K562 (cell line): ENCODE results near the gene FGFBP2. TPM values are rescaled to one million over a fixed set of nuclear protein-coding genes. Genes with fewer than 3 reads are reported as not detected.
A peak's percentile ranks its signal among the peaks of the same experiment; 100 is the strongest.

ENCODE experiments used
- ATAC-seq: fragments of 200-7000 bp; cut with Tn5 transposase; 3 replicates; pipeline ENCODE4 v1.9.1; 2020; ENCODE audit warnings: moderate library complexity
- Bru-seq: library from RNA; stranded (reverse); fragments of 400-500 nt; gene quantifications from one replicate; lab custom pipeline; 2021; lab: Mats Ljungman, UMichigan
- BruChase-seq, 2 experiments: library from RNA; stranded (reverse); fragments of 400-500 nt; gene quantifications; one replicate each; lab custom pipeline; 2021; lab: Mats Ljungman, UMichigan
- BruUV-seq: library from RNA; stranded (reverse); fragments of 400-500 nt; replicated peaks from 2 replicates; lab custom pipeline; 2021; lab: Mats Ljungman, UMichigan
- CTCF ChIA-PET: fragments of 300-600 bp; formaldehyde crosslinking; extraction: SDS; loops from one replicate; lab custom pipeline; 2021; ENCODE audit warnings: low intra/inter-chr PET ratio; lab: Yijun Ruan, JAX
- POLR2A ChIA-PET: fragments of 300-600, 350-650 bp; sonication (Branson Sonifier 250); formaldehyde crosslinking; extraction: SDS; loops from one replicate; lab custom pipeline; 2021; ENCODE audit warnings: antibody characterized with exemption, inconsistent platforms; lab: Yijun Ruan, JAX
- DNase-seq, 4 experiments: peaks; one replicate each; pipeline versions ENCODE4 v3.0.0 to v3.0.0-alpha.2; 2011 to 2018; ENCODE audit warnings: low spot score in 3 of 4, mixed read lengths in 3 of 4; ENCODE audit errors: extremely low read depth in 1 of 4
- FAIRE-seq: peaks from 2 replicates; lab custom pipeline; 2011; peaks lifted over from hg19 to GRCh38; lab: Jason Lieb, UNC
- H2AFZ ChIP-seq: 2 replicates; pipeline ENCODE4 v1.6.0; 2011; ENCODE audit warnings: low read depth, low read length, control low read depth, inconsistent platforms
- H3K27ac ChIP-seq: fragments of 200-600 bp; 3 replicates; pipeline ENCODE4 v1.8.0; 2011; ENCODE audit warnings: low read depth, mild to moderate bottlenecking, control low read depth, inconsistent platforms, low read length, moderate library complexity, mixed read lengths; ENCODE audit errors: extremely low read depth
- H3K27me3 ChIP-seq, 2 experiments: fragments of 300-600 bp in 1 of 2; 2 replicates in 1 of 2; 3 replicates in 1 of 2; pipeline versions ENCODE4 v1.6.0 to v1.8.0; 2011; ENCODE audit warnings: inconsistent platforms in 2 of 2, low read length in 2 of 2, mild to moderate bottlenecking in 1 of 2, mixed read lengths in 1 of 2, moderate library complexity in 1 of 2; ENCODE audit not compliant: control insufficient read depth in 2 of 2, insufficient read depth in 2 of 2
- H3K36me3 ChIP-seq: fragments of 300-600 bp; 3 replicates; pipeline ENCODE4 v1.8.0; 2011; ENCODE audit warnings: mild to moderate bottlenecking, low read length, inconsistent platforms; ENCODE audit not compliant: control insufficient read depth, insufficient read depth
- H3K4me1 ChIP-seq, 2 experiments: fragments of 200-600 bp in 1 of 2; replicated peaks in 1 of 2; 2 replicates in 1 of 2; 3 replicates in 1 of 2; pipeline versions ENCODE4 v1.5.1 to v1.8.0; 2011; ENCODE audit warnings: inconsistent platforms in 2 of 2, low read length in 2 of 2, mild to moderate bottlenecking in 1 of 2, mixed read lengths in 1 of 2, moderate library complexity in 1 of 2; ENCODE audit not compliant: control insufficient read depth in 2 of 2, insufficient read depth in 2 of 2
- H3K4me2 ChIP-seq: 2 replicates; pipeline ENCODE4 v1.6.1; 2011; ENCODE audit warnings: low read length, control low read depth, inconsistent platforms, mixed read lengths; ENCODE audit not compliant: insufficient read depth
- H3K4me3 ChIP-seq: fragments of 200-600 bp; sonication (generic), shearing (Covaris generic); 2 replicates; pipeline ENCODE4 v1.5.1; 2016; ENCODE audit warnings: control low read depth, inconsistent platforms
- H3K79me2 ChIP-seq: fragments of 200-600 bp; 3 replicates; pipeline ENCODE4 v1.8.0; 2011; ENCODE audit warnings: low read length, inconsistent platforms; ENCODE audit not compliant: control insufficient read depth, insufficient read depth
- H3K9ac ChIP-seq, 2 experiments: 2 replicates each; pipeline versions ENCODE4 v1.6.0 to v1.6.1; 2011; ENCODE audit warnings: low read depth in 2 of 2, low read length in 2 of 2, control low read depth in 1 of 2, inconsistent platforms in 1 of 2, mild to moderate bottlenecking in 1 of 2, mixed read lengths in 1 of 2; ENCODE audit not compliant: insufficient read depth in 1 of 2
- H3K9me1 ChIP-seq: one replicate; pipeline ENCODE4 v1.6.0; 2011; ENCODE audit warnings: inconsistent platforms, mild to moderate bottlenecking, low read length, moderate library complexity; ENCODE audit not compliant: control insufficient read depth, insufficient read depth
- H3K9me3 ChIP-seq: replicated peaks from 2 replicates; pipeline ENCODE4 v1.5.1; 2011; ENCODE audit warnings: low read depth, low read length, inconsistent platforms; ENCODE audit not compliant: control insufficient read depth, insufficient read depth
- H4K20me1 ChIP-seq: replicated peaks from 2 replicates; pipeline ENCODE4 v1.6.1; 2011; ENCODE audit warnings: low read length, inconsistent platforms, mixed read lengths; ENCODE audit not compliant: control insufficient read depth, insufficient read depth
- CTCF ChIP-seq, 3 experiments: IDR thresholded peaks in 2 of 3; conservative IDR thresholded peaks in 1 of 3; 2 replicates each; pipeline ENCODE4 v1.5.1; 2011 to 2012; ENCODE audit warnings: low read length in 3 of 3, mild to moderate bottlenecking in 3 of 3, control low read depth in 2 of 3, improper control_type of control experiment in 1 of 3, inconsistent platforms in 1 of 3, low read depth in 1 of 3, mixed read lengths in 1 of 3, moderate library complexity in 1 of 3; ENCODE audit not compliant: insufficient read depth in 2 of 3
- ETS1 ChIP-seq: conservative IDR thresholded peaks from 2 replicates; pipeline ENCODE4 v1.6.1; 2011; ENCODE audit warnings: low read depth, mild to moderate bottlenecking, low read length; ENCODE audit not compliant: control insufficient read depth
- KDM2B ChIP-seq: fragments of 250-450 bp; sonication (Bioruptor Pico); IDR thresholded peaks from 2 replicates; pipeline ENCODE4 v1.8.0; 2021; ENCODE audit warnings: mild to moderate bottlenecking, moderate library complexity
- KLF1 ChIP-seq: fragments of 450-650 bp; IDR thresholded peaks from 2 replicates; pipeline ENCODE4 v1.6.1; 2016; ENCODE audit warnings: missing genetic modification characterization, missing compliant biosample characterization
- RAD21 ChIP-seq, 2 experiments: fragments of 250-450 bp in 1 of 2; fragments of 450-650 bp in 1 of 2; sonication (Bioruptor Pico) in 1 of 2; formaldehyde crosslinking in 1 of 2; IDR thresholded peaks in 1 of 2; conservative IDR thresholded peaks in 1 of 2; 2 replicates each; pipeline versions ENCODE4 v1.4.0 to v1.8.0; 2020 to 2022; ENCODE audit warnings: mild to moderate bottlenecking in 2 of 2, moderate library complexity in 1 of 2
- WGBS: fragments of 100-300 bp; shearing (Covaris generic); methylation state at CpG from one replicate; pipeline ENCODE4 v1.1.6; 2016; ENCODE audit warnings: low coverage, mixed read lengths; ENCODE audit not compliant: insufficient coverage; ENCODE audit errors: missing lambda C conversion rate; 5-methylcytosine and 5-hydroxymethylcytosine counted together
- in situ Hi-C: fragments of 300-500 bp; cut with MboI; formaldehyde crosslinking; loops from 4 replicates; pipeline ENCODE4 v1.15.0; 2018; ENCODE audit warnings: inconsistent platforms, mixed read lengths
- intact Hi-C: fragments of 100-400 bp; cut with micrococcal nuclease; formaldehyde crosslinking; loops from 2 replicates; pipeline ENCODE4 v1.14.2; 2022
- long read RNA-seq, 3 experiments: library from polyadenylated mRNA in 2 of 3; library from RNA in 1 of 3; unstranded in 2 of 3; stranded (forward) in 1 of 3; transcript quantifications; one replicate each; pipeline ENCODE4 v2.0.0, GENCODE V29; 2019 to 2022
- polyA minus RNA-seq, 3 experiments: library from RNA; depleted of rRNA, polyadenylated mRNA; stranded (reverse); fragments of >200 nt; gene quantifications; 2 replicates each; pipeline ENCODE4 v1.2.3, GENCODE V29; 2011
- polyA plus RNA-seq, 8 experiments: library from polyadenylated mRNA; depleted of rRNA in 4 of 8; stranded (reverse) in 5 of 8; unstranded in 3 of 8; fragments of >200 nt; fragmentation: Nextera tagmentation in 2 of 8; fragmentation: Illumina TruSeq in 1 of 8; extraction: Ambion mirVana in 2 of 8; extraction: Trizol in 1 of 8; gene quantifications; 2 replicates each; pipeline versions ENCODE4 v1.2.1 to v1.2.3, GENCODE V29; 2011 to 2014; ENCODE audit warnings: inconsistent platforms in 1 of 8, missing spikeins in 1 of 8
- total RNA-seq, 7 experiments: library from RNA; depleted of rRNA in 6 of 7; stranded (reverse); fragments of >200 nt in 6 of 7; fragmentation: Illumina TruSeq in 2 of 7; extraction: Trizol in 2 of 7; gene quantifications; 2 replicates each; pipeline versions ENCODE4 v1.2.1 to v1.2.3, GENCODE V29; 2011 to 2021; ENCODE audit warnings: low replicate concordance in 1 of 7

The FGFBP2 gene
- total RNA-seq (2011; cell fraction: chromatin; rRNA removed; ENCODE audit: low replicate concordance): not detected in 2 replicates
- total RNA-seq (2011; cell fraction: nucleolus; rRNA removed): not detected in 2 replicates
- total RNA-seq (2011; cell fraction: nucleoplasm; rRNA removed): not detected in 2 replicates
- total RNA-seq (2014; rRNA removed) (not detected in 2 replicates), total RNA-seq (2014; rRNA removed; fragmentation: Illumina TruSeq; extraction: Trizol) (not detected in 2 replicates), total RNA-seq (2015; rRNA removed; fragmentation: Illumina TruSeq; extraction: Trizol) (not detected in 2 replicates), total RNA-seq (2021) (not detected in 2 replicates), polyA plus RNA-seq (2011; rRNA removed) (not detected in 2 replicates), polyA plus RNA-seq (2014; fragmentation: Illumina TruSeq; extraction: Trizol) (not detected in 2 replicates), polyA plus RNA-seq (2014; fragmentation: Nextera tagmentation; extraction: Ambion mirVana) (not detected), polyA plus RNA-seq (2014; rRNA removed) (not detected in 2 replicates), polyA minus RNA-seq (2011; rRNA and poly(A)+ RNA removed) (not detected in 2 replicates), Bru-seq, nascent RNA (not detected), BruChase-seq, experiment 1, labeled RNA remaining after a 2-hour chase (not detected), BruChase-seq, experiment 2, labeled RNA remaining after a 6-hour chase (not detected)
- polyA plus RNA-seq (2011; cell fraction: cytosol; rRNA removed): not detected in 2 replicates
- not detected in 2 replicates for polyA plus RNA-seq (2011; cell fraction: nucleus; rRNA removed)
- not detected in 2 replicates for polyA plus RNA-seq (2012)
- polyA minus RNA-seq (2011; cell fraction: cytosol; rRNA and poly(A)+ RNA removed): not detected in 2 replicates
- not detected in 2 replicates for polyA minus RNA-seq (2011; cell fraction: nucleus; rRNA and poly(A)+ RNA removed)
- long read RNA-seq, experiment 1: 0 reads
- long read RNA-seq, experiment 2: 0 reads
- long read RNA-seq, experiment 3: 0 reads

- 0% methylated on average over 9 of the region's 9 CpGs for WGBS
- Histone ChIP-seq H3K9me1 (no peaks in the 10 kb centered on the region), H3K27me3 (peaks cover 0 to 11% of the 10 kb centered on the region in 2 experiments; a peak in 3 of 5 replicates), H3K4me3 (no peak within 1 kb of the TSS), H3K9me3 (no peaks in the 10 kb centered on the region), H3K4me2 (no peak within 1 kb of the TSS), H3K36me3 (no peaks in the 10 kb centered on the region), H3K27ac (no peak within 1 kb of the TSS), H3K9ac (no peak within 1 kb of the TSS; a peak in 1 of 4 replicates)
- POLR2A ChIA-PET: no interaction called here
- ATAC-seq: peak; percentile 78
- in situ Hi-C loops: no loop called here
- BruUV-seq: no TSS peak
- no peak for TF ChIP-seq KLF1 (tag)
- TF ChIP-seq RAD21 (CRISPR knock-in tag; conservative IDR thresholded peaks at IDR 0.05 in 1 of 2, IDR thresholded peaks at IDR 0.05 in 1 of 2): peak in 1 of 2 experiments; percentile 32; a peak in 1 of 4 replicates
- TF ChIP-seq ETS1: no peak
- TF ChIP-seq CTCF (IDR thresholded peaks at IDR 0.05 in 2 of 3, conservative IDR thresholded peaks at IDR 0.05 in 1 of 3; ENCODE audit: insufficient read depth in 2 of 3, low read depth in 1 of 3, low read length in 3 of 3): peak; percentile 33 to 52 (median 35); a peak in 5 of 6 replicates
- no peak for TF ChIP-seq KDM2B (CRISPR knock-in tag)
- TF ChIP-seq, all 486 proteins: peak for 2
- no peak for FAIRE-seq
- H3K79me2 ChIP-seq: no peaks in the 10 kb centered on the region
- H4K20me1 ChIP-seq: no peaks in the 10 kb centered on the region
- peaks cover 0 to 5% of the 10 kb centered on the region in 2 experiments; a peak in 1 of 5 replicates for H3K4me1 ChIP-seq
- intact Hi-C loops: loop anchor here (5.0 kb wide), 1 partner anchor 39 kb away; no protein-coding TSS in a partner anchor
- H2AFZ ChIP-seq: no peak within 1 kb of the TSS
- peak in 2 of 4 experiments; percentile 8 to 11 for DNase-seq
- CTCF ChIA-PET: no interaction called here
These were observed at the start of gene FGFBP2 for GRCh38 chr4:15963001-15963451. TSS of gene FGFBP2 (minus strand) at chr4:15963175. CDS start at chr4:15963129, 46 bp downstream.
